GM21390 (cell line): ENCODE results near the gene KRTAP4-7.
"Not testable (repeated sequence)": the region's sequence is repeated elsewhere in the genome, so short reads cannot be mapped to it uniquely, and the experiment has no call there.

ENCODE experiments used
- ATAC-seq: cut with Tn5 transposase; IDR thresholded peaks from one replicate; pipeline ENCODE4 v1.9.1; 2021; ENCODE audit not compliant: unreplicated experiment

KRTAP4-7 gene

DNA sequence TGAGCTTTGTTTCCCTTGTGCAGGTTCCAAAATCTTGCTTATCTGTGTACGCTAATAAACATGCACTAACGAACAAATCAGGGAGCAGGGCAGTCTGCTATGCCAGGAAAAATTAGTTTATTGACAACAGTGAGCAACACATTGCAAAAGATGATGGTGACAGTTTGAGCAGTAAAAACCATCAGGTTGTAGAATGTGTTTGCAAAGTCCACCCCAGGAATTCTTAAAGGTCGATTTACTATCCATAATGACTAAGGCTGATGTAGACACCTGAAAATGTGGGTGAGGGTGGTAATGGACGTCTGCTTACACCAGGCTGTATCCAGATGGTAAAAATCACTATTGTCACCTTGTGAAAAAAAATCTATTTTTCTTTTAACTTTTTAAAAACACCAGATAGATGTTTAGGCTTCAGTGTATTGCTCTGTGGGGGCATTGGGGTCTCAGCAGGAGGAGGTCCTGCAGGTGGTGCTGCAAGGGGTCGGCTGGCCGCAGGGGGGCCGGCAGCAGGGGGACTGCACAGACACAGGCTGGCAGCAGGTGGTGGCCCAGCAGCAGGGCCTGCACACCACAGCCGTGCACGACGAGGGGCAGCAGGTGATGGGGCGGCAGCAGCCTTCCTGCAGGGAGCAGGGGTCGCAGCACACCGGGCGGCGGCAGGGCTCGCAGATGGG, 18.8 kb upstream of the KRTAP4-7 start:
- ATAC-seq, result not testable (repeated sequence)

DNA sequence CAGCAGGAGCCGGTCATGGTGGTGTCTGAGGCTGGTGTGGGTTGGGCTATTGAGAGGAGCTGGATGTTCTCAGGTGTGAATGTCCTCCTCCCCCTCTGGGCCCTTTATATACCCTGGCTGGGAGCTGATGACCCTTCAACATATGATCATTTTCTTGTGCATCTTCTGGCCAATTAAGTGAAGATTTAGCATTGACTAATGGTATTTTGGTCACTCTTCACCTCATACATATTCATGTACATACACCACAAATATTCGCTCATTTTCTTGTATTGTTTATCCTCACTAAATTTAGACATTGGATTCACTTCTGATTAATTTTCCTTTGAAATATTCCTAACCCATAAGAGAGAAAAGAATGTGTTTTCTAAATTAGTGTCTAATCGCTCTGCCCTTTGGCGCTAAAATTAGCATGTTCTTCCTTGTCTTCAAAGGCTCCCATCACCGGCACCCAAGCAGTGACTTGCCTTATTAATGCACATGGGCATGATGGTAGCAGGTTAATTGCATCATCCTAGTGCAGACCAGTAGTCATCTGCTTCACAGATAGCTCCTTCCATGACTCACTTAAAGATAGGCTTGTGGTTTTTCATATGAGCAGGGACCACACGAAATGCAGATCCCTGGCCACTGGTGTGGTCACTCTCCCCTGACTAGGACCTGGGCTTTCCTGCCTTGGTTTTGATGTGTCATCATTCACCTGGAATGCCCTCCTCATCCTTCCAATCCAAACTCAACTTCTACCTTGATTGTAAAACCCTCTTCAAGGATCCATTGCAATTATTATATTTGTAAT, 17.9 kb upstream of the KRTAP4-7 start, which contains the start of gene KRTAP2-4:
Gene KRTAP2-4 (minus strand): TSS at position 51 of the 796 bp plus-strand sequence. CDS start 34 bp downstream, at position 17.
- no peak for ATAC-seq

DNA sequence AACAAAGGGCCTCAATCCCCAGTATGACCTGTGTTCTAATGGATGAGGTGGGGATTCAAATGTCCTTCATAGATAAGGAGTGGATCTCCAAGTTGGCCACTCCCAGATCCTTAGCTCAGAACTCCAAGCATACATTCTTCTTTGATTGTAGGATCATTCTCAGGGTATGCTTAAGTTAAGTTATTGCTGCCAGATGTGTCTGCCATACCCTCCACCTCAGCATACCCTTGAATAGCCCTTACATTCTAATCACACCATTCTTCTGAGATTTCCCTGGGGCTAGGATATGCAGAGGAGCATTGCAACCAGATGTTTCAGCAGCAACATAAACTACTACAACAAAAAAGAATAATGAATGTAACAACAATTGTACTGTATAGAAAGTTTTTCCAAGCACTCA, 16.7 kb upstream of the KRTAP4-7 start:
- no peak for ATAC-seq

DNA sequence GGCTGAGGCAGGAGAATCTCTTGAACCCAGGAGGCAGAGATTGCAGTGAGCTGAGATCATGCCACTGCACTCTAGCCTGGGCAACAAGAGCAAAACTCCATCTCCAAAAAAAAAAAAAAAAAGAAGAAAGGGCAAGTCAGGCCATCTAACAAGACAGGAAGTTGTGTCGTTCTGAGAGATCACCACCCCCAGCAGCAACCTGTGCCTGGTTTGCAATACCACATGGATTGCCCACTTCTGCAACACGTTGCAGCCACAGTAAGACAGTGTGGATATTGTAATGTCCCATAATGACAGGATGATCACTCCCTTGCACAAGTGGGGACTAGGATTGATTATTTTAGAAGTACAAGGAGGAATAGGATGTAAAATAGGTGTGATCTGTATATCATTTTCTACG, 14.9 kb upstream of the KRTAP4-7 start:
- ATAC-seq, result no peak

DNA sequence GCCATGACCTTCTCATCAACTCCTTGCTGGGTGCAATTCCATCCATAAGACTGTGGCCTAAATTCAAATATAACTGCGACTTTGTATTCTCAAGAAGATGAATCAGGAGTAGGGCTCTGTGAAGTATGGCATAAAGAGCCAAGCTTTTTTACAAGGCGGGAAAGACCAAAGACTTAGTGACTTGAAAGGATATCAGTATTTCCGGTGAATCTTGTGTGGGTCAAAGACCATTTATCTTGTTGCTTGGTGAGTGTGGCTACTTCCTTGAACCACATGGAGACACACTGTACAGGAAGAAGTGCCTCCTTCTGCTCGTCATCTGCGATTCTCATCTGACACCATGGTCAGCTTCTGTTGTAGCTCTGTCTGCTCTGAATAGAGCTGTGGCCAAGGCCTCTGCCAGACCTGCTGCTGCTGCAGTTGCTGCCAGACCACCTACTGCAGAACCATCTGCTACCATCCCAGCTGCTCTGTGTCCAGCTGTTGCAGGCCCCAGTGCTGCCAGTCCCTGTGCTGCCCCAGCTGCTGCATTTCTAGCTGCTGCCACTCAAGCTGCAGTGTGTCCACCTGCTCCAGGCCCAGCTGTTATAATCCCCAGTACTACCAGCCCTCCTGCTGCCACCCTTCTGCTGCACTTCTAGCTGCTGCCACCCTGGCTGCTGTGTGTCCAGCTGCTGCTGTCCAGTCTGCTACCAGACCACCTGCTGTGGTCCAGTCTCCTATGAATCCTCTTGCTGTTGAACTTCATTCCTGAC, 12.2 kb upstream of the KRTAP4-7 start:
- ATAC-seq, result no peak

GRCh38 chr17:41073676-41074075, 10.3 kb upstream of the KRTAP4-7 start:
- no peak for ATAC-seq

DNA sequence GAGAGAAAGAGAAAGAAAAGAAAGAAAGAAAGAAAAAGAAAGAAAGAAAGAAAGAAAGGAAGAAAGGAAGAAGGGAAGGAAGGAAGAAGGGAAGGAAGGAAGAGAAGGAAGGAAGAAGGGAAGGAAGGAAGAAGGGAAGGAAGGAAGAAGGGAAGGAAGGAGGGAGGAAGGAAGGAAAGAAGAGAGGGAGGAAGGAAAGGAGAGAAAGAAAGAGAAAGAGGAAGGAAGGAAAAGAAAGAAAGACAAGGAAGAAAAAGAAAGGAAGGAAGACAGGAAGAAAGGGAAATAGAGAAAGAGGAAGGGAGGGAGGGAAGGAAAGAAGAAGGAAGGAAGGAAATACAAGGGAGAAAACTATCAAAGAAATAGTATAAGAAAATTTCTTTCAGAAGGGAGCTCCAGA, 7.2 kb upstream of the KRTAP4-7 start:
- no peak for ATAC-seq

- no peak for ATAC-seq
These were observed 1.3 kb upstream of the KRTAP4-7 start for GRCh38 chr17:41082626-41083025.

DNA sequence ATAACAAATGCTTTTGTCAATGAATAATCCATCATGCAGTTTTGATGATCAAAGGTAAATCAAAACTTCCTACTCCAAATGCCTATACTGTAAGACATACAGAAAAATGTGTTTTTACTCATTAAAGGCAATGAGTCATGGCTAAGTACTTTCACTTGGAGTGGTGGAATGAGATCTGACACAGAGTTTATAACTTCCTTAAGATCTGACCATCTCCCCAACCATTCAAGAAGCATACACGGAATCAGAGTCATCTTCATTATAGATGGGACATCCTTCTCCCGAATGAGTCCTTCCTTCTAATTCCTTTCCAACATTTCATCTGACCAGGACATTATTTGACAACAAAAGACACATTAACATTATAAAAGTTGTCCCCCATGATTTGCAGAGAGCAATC, 523 bp upstream of the KRTAP4-7 start:
- not testable (repeated sequence) for ATAC-seq

DNA sequence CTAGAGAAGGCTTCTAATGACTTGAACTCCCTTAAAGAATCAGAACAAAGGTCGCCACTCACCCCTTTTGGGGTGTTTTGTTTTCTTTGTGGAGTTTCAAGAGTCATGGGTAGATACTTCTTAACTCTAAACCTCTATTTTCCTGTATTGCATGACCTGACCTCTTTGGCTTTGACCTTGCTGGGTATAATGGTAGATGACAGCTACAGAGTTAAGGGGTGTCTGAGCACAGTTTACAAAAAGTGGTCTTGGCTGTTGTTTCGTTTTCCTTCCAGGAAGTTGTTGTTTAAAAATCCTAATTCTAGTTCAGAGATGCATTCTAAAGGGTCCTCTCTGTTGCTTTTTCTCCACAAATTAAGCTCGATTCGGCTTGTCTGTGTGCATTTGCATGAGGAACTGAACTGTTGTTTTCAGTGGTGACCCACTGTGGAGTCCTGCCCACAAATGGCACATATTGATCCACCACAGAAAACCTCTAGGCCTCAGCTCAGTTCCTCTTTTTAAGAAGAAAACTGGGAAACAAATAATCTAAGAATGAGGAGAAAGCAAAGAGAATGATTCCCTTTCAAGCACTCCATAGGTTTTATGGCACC, 4.9 kb downstream of the KRTAP4-7 start:
- not testable (repeated sequence) for ATAC-seq

DNA sequence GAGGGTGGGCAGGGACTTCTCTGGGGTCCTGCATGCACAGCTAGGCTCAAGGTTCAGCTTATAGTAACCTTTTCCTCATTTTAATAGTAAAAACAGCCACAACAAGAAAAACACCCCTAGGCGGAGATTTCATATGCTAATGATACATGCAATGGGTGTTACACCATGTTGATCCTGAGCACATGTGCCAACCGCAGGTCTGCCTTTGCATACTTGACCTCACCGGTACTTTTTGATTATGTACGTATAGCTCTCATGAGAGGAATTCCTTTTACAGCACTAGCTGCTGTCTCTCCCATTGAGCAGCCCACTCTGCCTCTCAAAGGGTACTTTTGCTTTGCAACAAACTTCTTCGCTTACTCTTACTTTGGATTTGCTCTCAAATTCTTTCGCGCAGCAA, 12.1 kb downstream of the KRTAP4-7 start:
- ATAC-seq, result no peak

GRCh38 chr17:41098042-41098441, 14.1 kb downstream of the KRTAP4-7 start, which contains the start of gene KRTAP4-8:
Gene KRTAP4-8 (minus strand): TSS chr17:41098142. CDS start chr17:41098084, 58 bp downstream.
- no peak for ATAC-seq

DNA sequence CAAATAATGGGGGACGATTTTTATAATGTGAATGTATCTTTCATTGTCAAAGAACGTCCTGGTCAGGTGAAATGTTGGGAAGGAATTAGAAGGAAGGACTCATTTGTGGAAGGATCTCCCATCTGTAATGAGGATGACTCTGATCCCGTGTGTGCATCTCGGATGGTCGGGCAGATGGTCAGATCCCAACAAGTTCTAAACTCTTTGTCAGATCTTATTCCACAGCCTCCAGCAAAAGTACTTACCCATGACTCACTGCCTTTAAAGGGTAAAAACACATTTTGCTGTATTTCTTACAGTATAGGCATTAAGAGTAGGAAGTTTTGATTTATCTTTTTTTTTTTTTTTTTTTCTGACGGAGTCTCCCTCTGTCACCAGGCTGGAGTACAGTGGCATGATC, 14.5 kb downstream of the KRTAP4-7 start:
- ATAC-seq, result no peak

DNA sequence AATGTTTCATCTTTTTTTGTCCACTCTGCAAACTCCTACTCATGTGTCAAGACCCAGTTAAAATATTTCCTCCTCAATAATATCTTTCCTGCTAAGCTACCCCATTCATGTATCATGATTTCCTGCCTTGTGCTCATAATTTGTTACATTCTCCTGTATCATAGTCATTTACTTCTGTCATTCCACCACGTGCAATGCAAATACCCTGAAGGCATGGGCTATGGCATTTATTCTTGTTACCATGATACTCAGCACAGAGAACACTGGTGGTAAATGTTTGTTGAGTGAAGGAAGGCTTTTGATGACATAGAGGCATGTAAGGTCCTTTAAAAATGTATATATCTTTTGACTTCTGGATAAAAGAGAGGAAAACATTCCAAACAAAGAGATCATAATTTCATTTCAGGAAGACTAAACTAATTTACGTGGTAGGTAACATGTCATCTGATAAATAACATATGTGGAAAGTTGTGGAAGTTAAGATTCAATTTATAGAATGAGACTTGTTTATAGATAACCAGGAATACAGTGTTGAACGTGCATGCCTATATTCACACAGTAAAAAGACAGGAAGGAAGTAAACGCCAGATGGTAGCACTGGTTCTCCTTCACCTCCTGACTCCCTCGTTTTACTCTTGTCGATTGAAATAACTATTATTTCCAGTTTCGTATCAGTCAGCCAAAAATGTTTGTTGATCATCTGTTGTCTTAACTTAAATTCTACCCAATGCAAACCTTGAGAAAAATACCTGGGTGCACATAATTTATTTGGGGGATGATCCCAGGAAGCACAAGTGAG, 15.9 kb downstream of the KRTAP4-7 start:
- not testable (repeated sequence) for ATAC-seq

GRCh38 chr17:41101586-41102259, 17.8 kb downstream of the KRTAP4-7 start, which contains the start of gene KRTAP4-16:
Gene KRTAP4-16 (minus strand): TSS chr17:41102209. CDS start chr17:41102209, 0 bp downstream.
- ATAC-seq, result no peak

- no peak for ATAC-seq
These were observed 19.9 kb downstream of the KRTAP4-7 start for GRCh38 chr17:41103896-41104295.

- ATAC-seq, result not testable (repeated sequence)
These were observed 20.6 kb downstream of the KRTAP4-7 start for GRCh38 chr17:41104386-41105038.

DNA sequence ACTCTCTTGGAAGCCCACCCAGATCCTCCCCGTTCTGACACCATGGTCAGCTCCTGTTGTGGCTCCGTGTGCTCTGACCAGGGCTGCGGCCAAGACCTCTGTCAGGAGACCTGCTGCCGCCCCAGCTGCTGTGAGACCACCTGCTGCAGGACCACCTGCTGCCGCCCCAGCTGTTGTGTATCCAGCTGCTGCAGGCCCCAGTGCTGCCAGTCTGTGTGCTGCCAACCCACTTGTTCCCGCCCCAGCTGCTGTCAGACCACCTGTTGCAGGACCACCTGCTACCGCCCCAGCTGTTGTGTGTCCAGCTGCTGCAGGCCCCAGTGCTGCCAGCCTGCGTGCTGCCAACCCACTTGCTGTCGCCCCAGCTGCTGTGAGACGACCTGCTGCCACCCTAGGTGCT, 21.4 kb downstream of the KRTAP4-7 start, which contains the start of gene KRTAP4-9:
Gene KRTAP4-9 (plus strand): TSS at position 43 of the 400 bp plus-strand sequence. CDS start 0 bp downstream, at position 43.
- ATAC-seq, result not testable (repeated sequence)

GRCh38 chr17:41107941-41108450, 24.0 kb downstream of the KRTAP4-7 start:
- ATAC-seq, result no peak
